Activated CD4-positive, alpha-beta T cell treated with anti-CD3 and anti-CD28 coated beads, Interleukin-2, amount 50 U/mL, for 24 hours (primary cell): Measurements from ENCODE around the gene STK35.

ENCODE experiments used
- DNase-seq, 2 donors: peaks; one replicate each; pipeline ENCODE4 v3.0.0-alpha.2; 2020; ENCODE audit warnings: low read depth in 1 of 2, low spot score in 1 of 2

Gene STK35

DNA sequence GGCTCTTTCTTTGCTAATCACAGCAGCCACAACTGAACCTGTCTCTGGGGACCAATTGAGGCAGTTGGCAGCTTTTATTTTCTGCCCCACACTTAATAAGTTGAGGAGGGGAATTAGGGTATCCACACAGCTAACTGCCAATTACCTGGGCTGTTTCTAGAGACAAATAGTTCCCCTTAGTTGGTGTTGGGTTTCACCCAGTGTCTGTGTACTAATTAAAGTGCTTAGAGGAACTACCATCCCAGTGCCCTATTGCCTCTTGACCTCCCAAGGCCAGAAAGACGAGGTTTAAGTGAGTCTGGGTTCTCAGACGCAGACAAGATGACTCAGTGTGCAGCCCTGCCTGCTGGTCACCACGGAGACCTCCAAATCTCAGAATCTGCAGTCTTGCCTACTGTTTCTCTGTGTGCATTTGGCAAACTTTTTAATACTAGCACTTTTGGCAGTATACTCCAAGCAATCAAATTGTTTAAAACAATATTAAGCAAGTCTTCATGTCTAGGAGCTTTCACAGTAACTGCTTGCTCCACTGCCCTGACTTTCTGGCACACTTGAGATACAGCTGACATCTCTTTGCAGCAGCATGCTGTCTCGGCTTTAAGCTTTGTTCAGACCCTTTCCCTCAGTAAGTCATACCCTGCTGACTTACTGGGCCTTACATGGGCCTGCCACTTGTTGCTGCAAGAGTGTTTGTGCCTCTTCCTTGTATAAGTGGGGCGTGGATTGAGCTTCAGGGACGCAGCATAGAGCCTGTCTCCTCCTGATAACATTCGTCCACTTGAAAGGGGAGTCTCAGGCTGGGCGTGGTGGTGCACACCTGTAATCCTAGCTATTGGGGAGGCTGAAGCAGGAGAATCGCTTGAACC, 31.9 kb downstream of the STK35 start:
- no peak for DNase-seq

DNA sequence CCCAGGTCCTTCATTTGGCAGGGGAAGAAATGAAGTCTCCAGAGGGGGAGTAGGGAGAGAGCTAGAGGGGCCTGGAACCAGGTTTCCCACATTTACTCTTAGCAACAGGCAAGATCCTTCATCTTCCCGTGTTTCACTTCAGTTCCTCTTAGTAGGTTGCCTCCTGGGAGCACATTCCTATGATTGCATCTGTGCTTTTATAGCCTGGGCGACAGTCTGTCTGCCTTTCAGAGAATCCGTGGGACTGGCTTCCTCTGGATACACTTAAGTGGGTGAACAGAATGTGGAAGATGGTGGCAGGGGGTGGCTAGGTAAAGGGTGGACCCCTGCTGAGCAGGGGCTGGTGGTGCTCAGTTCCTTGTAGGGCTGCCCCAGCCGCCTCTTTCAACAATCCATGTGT, 33.4 kb downstream of the STK35 start:
- DNase-seq, result no peak

DNA sequence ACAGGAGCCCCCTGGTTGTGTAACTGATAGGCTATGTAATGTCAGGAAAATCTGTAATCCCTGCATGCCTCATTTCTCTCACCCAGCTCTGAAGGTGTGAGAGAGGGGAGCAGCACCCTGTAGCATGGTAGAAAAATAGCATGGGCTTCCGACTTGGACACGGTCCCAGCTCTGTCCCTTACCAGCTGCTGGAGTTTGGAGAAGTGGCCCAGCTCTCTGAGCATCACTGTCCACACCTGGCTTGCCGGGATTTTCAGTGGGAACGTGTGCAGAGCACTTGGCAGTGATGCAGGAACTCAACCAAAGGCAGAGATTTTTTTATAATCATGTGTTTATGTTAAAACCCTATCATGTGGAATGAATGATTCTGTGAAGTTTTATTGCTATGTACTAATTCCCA, 34.6 kb downstream of the STK35 start:
- DNase-seq, result no peak

DNA sequence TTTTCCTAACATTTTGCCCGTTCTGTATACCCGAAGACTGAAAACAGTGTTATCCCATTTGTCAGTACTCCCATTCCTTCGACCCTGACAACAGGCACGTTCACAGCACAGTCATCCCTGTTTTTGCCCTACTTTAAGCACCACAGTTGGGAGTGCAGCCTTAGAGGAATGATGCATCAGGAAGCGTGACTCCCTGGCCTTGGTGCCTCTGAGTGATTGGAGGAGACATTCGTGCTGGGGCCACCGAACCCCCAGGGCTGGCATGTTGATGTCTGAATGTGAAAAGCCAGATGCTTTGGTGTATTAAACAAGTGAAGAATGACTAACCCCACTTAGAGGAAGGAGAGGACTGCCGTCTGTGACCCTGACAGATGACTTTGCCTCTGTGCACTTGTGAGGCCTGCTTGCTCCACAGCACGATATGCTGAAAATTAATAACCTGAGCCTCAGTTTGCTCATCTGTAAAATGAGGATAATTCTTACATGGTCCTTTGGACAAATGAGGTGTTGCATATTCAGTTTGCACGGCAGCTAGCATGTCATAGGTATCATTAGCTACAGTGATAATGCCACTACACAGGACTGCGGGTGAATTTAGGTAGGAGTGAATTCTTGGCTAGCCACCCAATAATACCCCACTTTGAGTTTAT, 36.0 kb downstream of the STK35 start:
- DNase-seq, result no peak

DNA sequence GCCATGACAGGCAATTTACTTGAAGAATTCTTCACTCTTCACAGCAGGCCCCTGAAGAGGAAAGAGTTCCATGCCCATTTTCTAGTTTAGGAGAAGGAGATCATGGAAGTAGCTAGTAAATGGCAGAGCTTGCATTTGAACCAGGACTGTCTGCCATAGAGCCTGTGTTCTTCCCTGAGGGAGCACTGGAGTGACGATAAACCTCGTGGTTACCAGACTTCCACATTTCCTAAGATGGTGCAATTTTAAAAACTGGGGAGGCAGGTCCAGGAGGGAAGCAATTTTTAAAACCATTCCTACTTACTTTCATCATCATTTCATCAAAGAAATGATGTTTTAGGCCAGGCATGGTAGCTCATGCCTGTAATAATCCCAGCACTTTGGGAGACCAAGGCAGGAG, 36.8 kb downstream of the STK35 start:
- no peak for DNase-seq

DNA sequence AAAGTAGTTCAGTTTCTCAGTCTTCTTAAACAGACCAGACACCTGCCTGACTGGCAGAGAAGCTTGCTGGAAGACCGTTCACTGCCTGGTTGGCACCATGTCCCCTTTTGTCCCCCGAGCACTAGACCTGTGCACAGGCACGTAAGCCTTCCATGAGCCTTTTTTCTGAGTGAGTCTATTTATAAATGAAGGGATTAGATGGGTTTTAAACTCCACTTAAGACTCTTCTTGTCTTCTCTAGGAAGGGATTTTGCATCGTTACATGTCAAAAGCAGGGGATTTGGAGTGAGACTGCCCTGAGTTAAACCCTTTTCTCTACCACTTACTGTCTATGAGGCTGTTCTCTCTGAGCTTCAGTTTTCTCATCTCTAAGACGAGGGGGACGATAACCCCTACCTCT, 37.6 kb downstream of the STK35 start:
- DNase-seq, result no peak

DNA sequence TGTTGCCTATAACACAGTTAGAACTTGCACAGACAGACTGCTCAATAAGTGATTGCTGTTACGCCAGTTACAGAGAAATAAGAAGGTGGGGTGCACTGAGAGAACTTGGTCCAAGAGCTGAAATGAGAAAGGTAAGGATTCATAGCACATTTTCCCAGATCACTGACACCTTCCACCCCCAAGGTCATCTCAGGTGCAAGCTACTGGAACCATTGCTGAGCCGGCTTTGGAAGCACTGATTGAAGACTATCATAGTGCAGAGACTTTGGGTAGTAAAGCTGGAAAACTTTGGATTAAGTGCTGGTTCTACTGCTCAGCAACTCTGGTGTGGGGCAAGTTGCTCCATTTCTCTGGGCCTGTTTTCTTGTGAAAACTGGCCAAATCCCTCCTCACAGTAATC, 38.1 kb downstream of the STK35 start:
- no peak for DNase-seq

DNA sequence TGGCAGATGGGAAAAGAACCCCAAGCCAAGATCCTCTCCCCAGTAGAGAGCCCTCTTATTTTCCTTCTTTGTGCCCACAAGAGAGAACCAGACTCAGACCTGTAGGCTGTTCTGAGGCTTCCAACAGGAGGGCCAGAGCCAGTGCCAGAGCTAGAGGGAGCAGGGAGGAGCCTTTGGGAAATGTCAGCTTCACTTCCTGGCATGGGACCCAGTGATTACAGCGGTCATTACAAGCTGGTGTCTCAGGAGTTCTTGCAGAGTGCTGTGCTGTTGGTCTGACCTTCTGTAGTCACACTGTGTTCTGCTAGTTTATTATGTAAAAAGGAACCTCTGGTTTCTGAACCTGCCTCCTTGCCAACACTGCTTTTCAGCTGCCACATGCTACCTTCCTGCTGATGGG, 38.9 kb downstream of the STK35 start:
- no peak for DNase-seq

DNA sequence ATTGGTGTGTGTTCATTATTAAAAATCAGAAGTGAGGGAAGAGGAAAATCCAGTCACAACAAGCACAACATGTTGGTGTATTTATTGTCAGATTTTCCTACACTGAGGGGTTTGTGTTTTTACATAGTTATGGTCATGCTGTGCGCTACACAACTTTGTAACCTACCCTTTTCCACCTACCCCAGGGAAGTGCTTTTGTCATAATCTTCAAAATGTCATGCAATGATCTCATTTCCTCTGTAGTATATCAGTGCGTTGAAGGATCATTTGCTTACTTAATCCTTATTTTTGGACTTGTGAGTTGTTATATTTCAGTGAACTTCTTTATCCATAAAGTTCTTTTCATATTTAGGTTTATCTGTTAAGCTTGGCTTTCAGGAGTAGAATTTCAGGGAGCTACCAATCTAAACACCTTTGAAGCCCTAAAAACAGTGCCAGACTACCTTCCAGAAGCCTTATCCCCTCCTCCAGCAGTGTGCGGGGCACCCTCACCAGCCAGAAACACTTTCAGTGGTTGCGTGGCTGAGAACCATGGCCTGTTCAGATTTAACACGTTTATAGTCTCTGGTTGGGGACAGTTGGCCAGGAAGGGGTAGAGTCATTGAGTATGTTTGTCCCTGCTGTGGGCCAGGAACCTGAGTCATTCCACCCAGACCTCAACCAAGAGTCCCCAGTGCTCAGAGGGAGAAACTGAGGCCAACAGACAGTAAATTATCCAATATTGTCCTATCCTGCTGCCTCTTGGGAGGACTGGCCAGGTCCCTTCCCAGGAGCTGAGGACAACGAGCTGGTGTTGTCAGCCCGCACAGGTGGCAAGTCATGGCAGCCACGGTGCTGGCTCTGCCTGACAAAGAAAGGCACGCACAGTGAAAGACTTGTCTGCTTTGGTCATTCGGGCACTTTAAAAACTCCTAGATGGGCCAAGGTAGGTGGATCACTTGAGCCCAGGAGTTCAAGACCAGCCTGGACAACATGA, 40.3 kb downstream of the STK35 start:
- DNase-seq, result no peak

DNA sequence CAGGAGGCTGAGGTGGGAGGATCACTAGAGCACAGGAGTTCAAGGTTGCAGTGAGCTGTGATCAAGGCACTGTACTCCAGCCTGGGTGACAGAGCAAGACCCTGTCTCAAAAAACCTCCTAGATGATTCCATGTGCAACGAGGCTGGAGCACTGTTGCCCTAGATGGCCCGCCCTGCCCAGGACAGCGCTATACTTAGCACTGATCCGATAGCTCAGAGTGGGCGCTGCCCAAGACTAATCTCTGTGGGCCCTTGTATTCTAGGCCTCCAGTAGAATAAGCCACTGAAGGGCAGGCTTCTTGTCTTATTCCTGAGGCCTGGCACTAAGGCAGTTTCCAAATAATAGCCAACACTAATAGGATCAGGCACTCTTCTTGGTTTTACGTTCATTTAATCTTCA, 41.0 kb downstream of the STK35 start:
- DNase-seq, result no peak

DNA sequence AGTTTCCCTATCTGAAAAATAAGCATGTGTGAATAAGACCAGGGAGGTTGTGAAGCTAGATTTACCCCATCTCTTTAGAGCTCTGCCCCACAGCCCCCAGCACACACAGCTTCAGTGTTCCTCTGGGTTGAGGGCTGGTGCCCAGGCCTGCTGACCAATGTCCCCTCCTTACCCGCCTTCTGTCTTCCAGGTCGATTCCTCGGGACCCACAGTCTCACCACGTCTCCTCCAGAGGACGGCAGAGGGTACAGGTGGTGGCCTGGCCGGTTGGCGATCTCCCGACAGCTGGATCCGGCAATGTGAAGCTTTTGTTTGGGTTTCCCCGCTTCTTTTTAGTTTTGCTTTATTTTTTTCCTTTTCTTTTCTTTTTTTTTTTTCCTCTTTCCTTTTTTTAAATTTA, 42.0 kb downstream of the STK35 start:
- DNase-seq, result no peak

DNA sequence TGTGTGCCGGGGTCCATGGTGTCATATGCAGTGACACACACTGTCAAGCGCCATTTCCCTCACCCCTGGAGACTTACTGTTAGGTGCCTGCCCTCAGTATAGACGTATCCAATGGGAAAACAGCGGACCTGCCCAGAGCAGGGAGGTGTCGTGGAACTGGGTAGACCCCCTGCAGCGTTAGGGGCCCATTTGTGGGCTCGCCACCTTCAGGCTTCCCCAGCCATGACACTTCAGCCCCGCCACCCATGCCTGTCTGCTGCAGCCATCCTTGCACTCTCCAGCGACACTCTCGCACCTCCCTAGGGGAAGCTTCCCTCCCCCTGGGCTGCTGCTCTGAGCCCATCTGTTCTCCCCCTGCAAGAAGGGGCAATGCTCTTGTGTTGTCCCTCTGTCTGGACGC, 43.2 kb downstream of the STK35 start:
- DNase-seq, result no peak

DNA sequence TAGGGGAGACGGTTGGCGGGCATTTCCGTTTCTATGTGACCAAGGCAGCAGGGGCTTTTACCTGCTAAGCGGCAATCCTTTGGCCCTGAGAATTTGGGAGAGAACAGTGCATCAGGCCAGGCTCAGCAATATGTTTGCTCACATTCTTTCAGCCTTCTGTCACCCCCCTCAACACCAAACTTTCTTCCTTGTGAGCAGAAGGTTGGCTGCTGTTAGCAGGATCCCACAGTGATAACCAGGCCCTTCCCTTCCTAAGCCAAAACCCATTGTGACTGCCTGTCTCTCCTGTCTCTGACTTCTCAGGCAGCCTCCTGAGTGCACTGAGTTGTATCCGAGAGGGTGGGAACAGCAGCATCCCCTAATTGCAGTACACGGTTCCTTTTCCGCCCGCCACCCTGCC, 43.7 kb downstream of the STK35 start:
- DNase-seq, result no peak

DNA sequence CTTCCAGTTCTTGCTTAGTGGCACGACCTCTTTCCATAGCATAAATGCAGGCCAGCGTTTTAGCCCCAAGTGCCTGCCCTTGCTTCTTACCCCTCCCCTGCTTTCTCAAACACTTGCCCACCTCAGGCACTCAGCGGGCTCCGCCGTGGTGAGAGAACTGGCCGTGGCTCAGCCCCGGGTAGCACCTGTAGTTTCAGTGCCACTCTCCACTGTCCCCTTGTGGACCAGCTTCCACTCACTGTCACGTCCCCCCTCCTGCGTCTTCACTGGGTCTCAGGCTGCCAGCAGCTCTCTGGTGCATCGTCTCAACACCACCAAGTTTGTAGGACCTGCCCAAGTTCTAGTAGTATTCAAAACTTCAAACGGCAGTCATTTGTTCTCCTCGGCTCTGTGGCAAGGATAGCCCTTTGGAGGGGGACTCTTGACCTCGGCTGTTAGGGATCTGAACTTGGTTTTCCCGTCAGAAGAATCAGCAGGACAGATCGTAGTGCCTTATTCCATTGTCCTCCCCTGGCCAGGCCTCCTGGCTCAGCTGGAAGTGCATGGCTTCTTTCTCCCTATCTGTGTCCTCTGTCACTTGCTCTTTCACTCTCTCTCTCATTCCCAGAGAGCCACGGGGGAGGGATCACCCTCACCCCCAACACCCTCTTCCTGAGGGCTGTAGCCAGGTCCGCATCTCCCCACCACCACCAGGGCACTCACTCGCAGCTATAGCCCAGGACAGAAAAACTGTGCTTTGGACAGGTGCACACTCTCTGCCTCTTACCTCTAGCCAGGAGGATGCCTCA, 44.6 kb downstream of the STK35 start:
- DNase-seq, result no peak

DNA sequence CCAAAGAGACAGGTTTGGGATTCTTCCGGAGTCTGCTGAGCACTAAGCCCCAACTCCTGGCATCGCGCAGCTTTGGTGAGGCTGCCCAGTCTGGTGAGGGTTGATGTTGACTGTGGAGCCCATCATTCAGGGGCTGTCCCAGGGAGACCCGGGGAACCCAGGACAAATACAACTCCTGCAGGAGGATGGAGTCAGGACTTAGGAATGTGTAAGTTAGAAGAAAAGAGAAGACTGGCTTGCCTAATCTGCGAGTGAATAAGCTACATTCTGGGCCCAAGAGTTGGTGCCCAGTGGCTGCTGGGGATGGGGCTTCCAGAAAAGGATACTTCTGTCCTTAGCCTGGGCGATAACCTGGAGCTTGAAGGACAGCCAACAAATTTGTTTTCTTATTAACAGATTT, 47.9 kb downstream of the STK35 start:
- DNase-seq, result no peak

DNA sequence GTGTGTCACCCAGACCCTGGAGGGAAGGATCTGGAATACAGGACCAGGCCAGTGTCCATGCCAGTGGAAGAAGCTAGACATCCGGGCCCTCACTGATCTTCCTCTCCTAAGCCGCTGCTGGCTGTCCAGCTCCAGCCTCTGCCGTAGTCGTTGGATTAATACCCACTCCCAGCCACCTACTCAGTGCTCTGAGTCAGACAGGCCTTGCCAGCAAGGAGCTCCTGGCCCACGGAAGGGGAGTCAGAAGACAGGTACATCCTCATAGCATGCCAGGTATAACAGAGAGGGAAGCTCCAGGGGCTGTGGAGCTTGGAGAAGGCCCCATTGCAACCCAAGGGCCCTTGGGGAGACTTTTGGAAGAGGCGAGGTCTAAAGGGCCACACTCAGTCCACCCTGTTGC, 49.0 kb downstream of the STK35 start:
- no peak for DNase-seq

DNA sequence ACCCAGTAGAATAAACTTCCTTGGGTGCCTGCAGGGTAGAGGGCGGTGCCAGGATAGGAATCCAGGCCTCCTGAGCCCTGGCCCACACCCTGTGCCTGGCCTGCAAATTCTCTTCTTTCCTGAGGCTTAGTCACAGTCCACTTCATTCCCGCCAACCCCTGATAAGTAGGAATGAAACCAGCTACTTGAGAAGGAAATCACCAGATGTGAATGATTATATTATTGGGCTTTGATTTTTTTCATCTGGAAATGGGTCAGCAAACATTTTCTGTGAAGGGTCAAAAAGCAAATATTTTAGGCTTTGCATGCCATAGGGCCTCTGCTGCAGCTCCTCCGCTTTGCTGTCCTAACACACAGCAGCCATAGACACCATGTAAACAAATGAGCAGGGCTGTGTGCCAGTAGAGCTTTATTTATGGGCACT, 50.2 kb downstream of the STK35 start:
- DNase-seq, result no peak

DNA sequence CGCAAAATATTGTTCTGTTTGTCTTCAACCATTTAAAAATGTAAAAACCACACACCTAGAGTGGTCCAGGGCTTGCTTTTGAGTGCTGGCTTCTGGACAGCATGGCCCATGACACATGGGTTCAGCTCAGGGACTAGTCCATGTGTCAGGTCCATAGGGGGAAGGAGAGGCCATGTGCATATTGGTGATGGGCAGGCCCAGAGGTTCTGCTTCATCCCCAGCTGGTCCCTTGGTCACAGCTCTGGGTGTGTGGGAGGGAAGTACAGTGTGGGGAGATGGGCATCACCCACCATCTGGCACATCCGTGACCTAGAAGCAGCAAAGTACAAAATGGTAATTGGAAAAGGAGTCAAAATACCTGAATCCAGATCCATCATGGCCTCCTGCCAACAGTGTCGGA, 50.7 kb downstream of the STK35 start:
- no peak for DNase-seq

DNA sequence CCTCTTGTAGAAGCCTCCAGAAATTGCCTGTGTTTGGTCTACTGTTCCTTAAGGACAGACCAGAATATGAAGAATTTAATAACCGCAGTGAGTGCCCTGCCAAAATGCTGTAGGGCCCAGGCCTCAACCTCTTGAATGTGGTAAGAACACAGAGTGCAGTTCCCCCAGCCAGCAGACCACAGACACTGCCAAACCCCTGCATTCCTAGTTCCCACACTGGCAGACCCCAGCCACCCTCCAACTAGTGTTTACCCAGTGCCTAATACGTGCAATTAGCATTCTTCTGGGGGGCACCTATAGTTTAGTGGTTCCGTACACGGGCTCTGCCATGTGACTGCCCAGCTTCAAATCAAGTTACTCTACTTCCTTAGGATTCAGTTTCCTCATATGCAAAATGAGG, 51.7 kb downstream of the STK35 start:
- DNase-seq, result no peak

DNA sequence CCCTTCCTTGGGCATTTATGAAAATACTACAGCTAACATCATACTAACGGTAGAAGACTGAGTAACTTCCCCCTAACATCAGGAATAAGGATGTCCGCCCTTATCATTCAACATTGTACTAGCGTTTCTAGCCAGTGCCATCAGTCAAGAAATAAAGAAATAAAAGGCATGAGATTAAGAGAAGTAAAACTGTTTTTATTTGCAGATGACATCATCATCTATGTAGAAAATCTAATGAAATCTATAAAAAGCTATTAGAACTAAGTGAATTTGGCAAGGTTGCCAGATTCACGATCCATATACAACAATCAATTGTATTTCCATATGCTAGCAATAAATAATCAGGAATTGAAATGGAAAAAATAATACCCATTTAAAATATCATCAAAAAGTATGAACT, 54.6 kb downstream of the STK35 start:
- DNase-seq, result no peak
